GM19099 (cell line): ENCODE results near the gene TNS3.

Source experiments
- POLR2A ChIP-seq: IDR thresholded peaks from 3 replicates; pipeline ENCODE4 v1.6.1; 2011; ENCODE audit warnings: low read depth; ENCODE audit not compliant: insufficient read length; ENCODE audit errors: extremely low read depth

The TNS3 gene

GRCh38 chr7:47587351-47587750 is 5.4 kb upstream of the TNS3 start:
- no peak for TF ChIP-seq POLR2A

GRCh38 chr7:47586925-47587324 is 5.0 kb upstream of the TNS3 start:
- no peak for TF ChIP-seq POLR2A

GRCh38 chr7:47584536-47584895 is 2.6 kb upstream of the TNS3 start:
- TF ChIP-seq POLR2A: no peak

GRCh38 chr7:47583739-47584535 is 2.0 kb upstream of the TNS3 start:
- no peak for TF ChIP-seq POLR2A

- no peak for TF ChIP-seq POLR2A
These were observed 1.1 kb upstream of the TNS3 start for GRCh38 chr7:47582764-47583738.

- TF ChIP-seq POLR2A: no peak
These were observed 490 bp downstream of the TNS3 start for GRCh38 chr7:47581438-47581803.

GRCh38 chr7:47580811-47581331 is 1.0 kb downstream of the TNS3 start:
- no peak for TF ChIP-seq POLR2A

GRCh38 chr7:47580175-47580706 is 1.7 kb downstream of the TNS3 start:
- TF ChIP-seq POLR2A: no peak

- TF ChIP-seq POLR2A: no peak
These were observed 2.5 kb downstream of the TNS3 start for GRCh38 chr7:47579458-47579857.

GRCh38 chr7:47578579-47579270 is 3.2 kb downstream of the TNS3 start:
- TF ChIP-seq POLR2A: no peak

GRCh38 chr7:47577321-47577919 is 4.5 kb downstream of the TNS3 start:
- TF ChIP-seq POLR2A: no peak

GRCh38 chr7:47576866-47577306 is 5.0 kb downstream of the TNS3 start:
- TF ChIP-seq POLR2A: no peak

GRCh38 chr7:47576031-47576865 is 5.7 kb downstream of the TNS3 start:
- no peak for TF ChIP-seq POLR2A
